Naive thymus-derived CD4-positive, alpha-beta T cell (primary cell): ENCODE data around the gene PTGES2. TPM values are rescaled to one million over a fixed set of nuclear protein-coding genes. Genes with fewer than 3 reads are reported as not detected.

Experiments
- ATAC-seq: fragments of 150-1000 bp; cut with Tn5 transposase; 2 replicates; pipeline ENCODE4 v1.10.0; 2021; ENCODE audit warnings: mild to moderate bottlenecking, moderate library complexity
- CTCF ChIA-PET: fragments of 350-600 bp; sonication (Branson Sonifier 250); formaldehyde crosslinking; loops from one replicate; lab custom pipeline; 2021; ENCODE audit warnings: antibody characterized with exemption; lab: Charles Lee
- POLR2A ChIA-PET: fragments of 350-600 bp; sonication (Branson Sonifier 250); formaldehyde crosslinking; loops from one replicate; lab custom pipeline; 2021; ENCODE audit warnings: antibody characterized with exemption, inconsistent platforms; lab: Charles Lee
- DNase-seq, 9 donors: peaks; one replicate each; pipeline versions ENCODE4 v3.0.0 to v3.0.0-alpha.2; 2020 to 2022; ENCODE audit warnings: mixed read lengths in 1 of 9
- H3K27ac ChIP-seq: one replicate; pipeline ENCODE4 v1.7.0; 2013; ENCODE audit warnings: mild to moderate bottlenecking, low read depth, low read length, moderate library complexity
- H3K27me3 ChIP-seq, 2 donors: one replicate each; pipeline ENCODE4 v1.7.0; 2013; ENCODE audit warnings: low read length in 2 of 2, mild to moderate bottlenecking in 2 of 2, moderate library complexity in 2 of 2; ENCODE audit not compliant: control insufficient read depth in 2 of 2, insufficient read depth in 2 of 2
- H3K36me3 ChIP-seq, 3 experiments: 1 replicate in 2 of 3; 2 replicates in 1 of 3; pipeline ENCODE4 v1.7.0; 2013; ENCODE audit warnings: low read length in 3 of 3, mild to moderate bottlenecking in 3 of 3, moderate library complexity in 1 of 3; ENCODE audit not compliant: insufficient read depth in 3 of 3, control insufficient read depth in 2 of 3
- H3K4me1 ChIP-seq, 2 donors: one replicate each; pipeline ENCODE4 v1.7.0; 2013; ENCODE audit warnings: low read length in 2 of 2, mild to moderate bottlenecking in 2 of 2, moderate library complexity in 1 of 2; ENCODE audit not compliant: control insufficient read depth in 2 of 2, insufficient read depth in 2 of 2
- H3K4me3 ChIP-seq: 2 replicates; pipeline ENCODE4 v1.7.0; 2013; ENCODE audit warnings: mild to moderate bottlenecking, low read length
- H3K9me3 ChIP-seq, 3 experiments: 1 replicate in 2 of 3; 2 replicates in 1 of 3; pipeline ENCODE4 v1.7.0; 2013; ENCODE audit warnings: low read length in 3 of 3; ENCODE audit not compliant: control insufficient read depth in 2 of 3
- H3K27ac Mint-ChIP-seq, 9 donors: one replicate each; pipeline ENCODE4 v1.8.0; 2020 to 2022; ENCODE audit warnings: mixed read lengths in 9 of 9, mild to moderate bottlenecking in 8 of 9, moderate library complexity in 5 of 9, inconsistent platforms in 2 of 9
- H3K27me3 Mint-ChIP-seq, 5 donors: one replicate each; pipeline ENCODE4 v1.8.0; 2021 to 2022; ENCODE audit warnings: mixed read lengths in 5 of 5, mild to moderate bottlenecking in 1 of 5
- H3K36me3 Mint-ChIP-seq, 5 donors: one replicate each; pipeline ENCODE4 v1.8.0; 2020 to 2022; ENCODE audit warnings: mixed read lengths in 5 of 5, mild to moderate bottlenecking in 3 of 5, inconsistent platforms in 1 of 5
- H3K4me1 Mint-ChIP-seq, 7 donors: one replicate each; pipeline ENCODE4 v1.8.0; 2020 to 2022; ENCODE audit warnings: mixed read lengths in 7 of 7, mild to moderate bottlenecking in 3 of 7, inconsistent platforms in 1 of 7
- H3K4me3 Mint-ChIP-seq, 10 donors: one replicate each; pipeline ENCODE4 v1.8.0; 2020 to 2022; ENCODE audit warnings: mild to moderate bottlenecking in 10 of 10, mixed read lengths in 10 of 10, moderate library complexity in 6 of 10, inconsistent platforms in 2 of 10
- H3K9me3 Mint-ChIP-seq, 11 donors: one replicate each; pipeline ENCODE4 v1.8.0; 2020 to 2022; ENCODE audit warnings: mixed read lengths in 11 of 11, mild to moderate bottlenecking in 4 of 11, inconsistent platforms in 1 of 11, moderate library complexity in 1 of 11
- intact Hi-C, 2 donors: fragments of 100-400 bp; cut with micrococcal nuclease; formaldehyde crosslinking; loops; one replicate each; pipeline ENCODE4 v1.15.1; 2023
- polyA plus RNA-seq, 2 donors: library from polyadenylated mRNA; unstranded; fragments of 300-500 nt; fragmentation: Illumina TruSeq; gene quantifications; one replicate each; pipeline ENCODE4 v1.2.3, GENCODE V29; 2021
- total RNA-seq, 6 experiments: library from RNA in 5 of 6; stranded (reverse) in 5 of 6; gene quantifications; 1 replicate in 5 of 6; 2 replicates in 1 of 6; pipeline ENCODE4 v1.2.3 and lab custom pipeline; 2021 to 2026

Gene PTGES2
- total and polyA plus RNA-seq, 7 experiments from 2014 or later = 32.3 to 70.8 (median 60.8) TPM

DNA sequence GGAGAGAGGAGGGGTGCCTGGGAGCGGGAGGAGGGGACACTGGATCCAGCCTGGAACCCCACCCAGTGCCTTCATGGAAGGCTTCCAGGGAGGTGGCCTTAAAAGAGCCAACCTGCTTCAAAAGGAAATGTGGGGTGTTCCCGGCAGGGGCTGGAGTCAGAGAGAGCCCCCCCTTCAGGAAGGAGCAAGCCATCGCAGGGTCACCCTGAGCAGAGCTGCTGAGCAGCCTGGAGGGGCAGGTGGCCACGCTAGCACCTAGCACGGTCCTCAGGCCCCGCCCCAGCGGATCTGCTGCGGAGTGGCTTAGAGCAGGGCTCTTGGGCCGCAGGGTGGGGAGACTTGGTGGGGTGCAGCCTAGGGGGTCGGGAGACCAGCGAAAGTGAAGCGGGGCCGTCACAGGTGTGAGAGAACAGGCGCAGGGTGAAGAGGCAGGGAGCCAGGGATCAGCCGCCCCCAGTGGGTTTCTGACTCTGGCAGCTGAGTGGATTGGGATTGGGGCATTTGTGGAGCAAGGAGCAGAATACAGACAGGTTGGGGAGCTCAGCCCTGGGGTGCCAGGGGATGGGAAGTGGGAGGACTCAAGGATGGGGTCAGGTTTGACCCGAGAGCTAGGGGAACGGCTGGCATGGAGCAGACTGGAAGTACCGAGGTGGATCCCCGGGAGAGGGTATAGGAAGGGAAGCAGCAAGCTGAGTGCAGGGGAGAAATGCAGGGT is 23.2 kb upstream of the PTGES2 start:
- ChIA-PET CTCF (no interaction called here), POLR2A (interaction anchor here (2.1 kb wide), 1 partner anchor 8 kb away, joined by 7 read pairs; no protein-coding TSS in a partner anchor)
- H3K36me3 ChIP-seq = no peaks in the 10 kb centered on the region
- no peak overlapping the region for H3K4me3 ChIP-seq
- Mint-ChIP-seq H3K4me1 (peaks cover 0 to 7% (median under 1%) of the 10 kb centered on the region in 7 donors), H3K27me3 (peaks cover 0 to 4% (median 0%) of the 10 kb centered on the region in 5 donors), H3K36me3 (no peaks in the 10 kb centered on the region), H3K4me3 (no peak overlapping the region), H3K27ac (peak overlapping the region in 1 of 9 donors; percentile 62), H3K9me3 (peaks cover 0 to 2% (median 0%) of the 10 kb centered on the region in 11 donors)
- H3K9me3 ChIP-seq = no peaks in the 10 kb centered on the region
- DNase-seq = no peak
- intact Hi-C loops = no loop called here
- H3K27me3 ChIP-seq = no peaks in the 10 kb centered on the region
- H3K27ac ChIP-seq = no peak overlapping the region
- no peaks in the 10 kb centered on the region for H3K4me1 ChIP-seq
- ATAC-seq = peak; percentile 53

DNA sequence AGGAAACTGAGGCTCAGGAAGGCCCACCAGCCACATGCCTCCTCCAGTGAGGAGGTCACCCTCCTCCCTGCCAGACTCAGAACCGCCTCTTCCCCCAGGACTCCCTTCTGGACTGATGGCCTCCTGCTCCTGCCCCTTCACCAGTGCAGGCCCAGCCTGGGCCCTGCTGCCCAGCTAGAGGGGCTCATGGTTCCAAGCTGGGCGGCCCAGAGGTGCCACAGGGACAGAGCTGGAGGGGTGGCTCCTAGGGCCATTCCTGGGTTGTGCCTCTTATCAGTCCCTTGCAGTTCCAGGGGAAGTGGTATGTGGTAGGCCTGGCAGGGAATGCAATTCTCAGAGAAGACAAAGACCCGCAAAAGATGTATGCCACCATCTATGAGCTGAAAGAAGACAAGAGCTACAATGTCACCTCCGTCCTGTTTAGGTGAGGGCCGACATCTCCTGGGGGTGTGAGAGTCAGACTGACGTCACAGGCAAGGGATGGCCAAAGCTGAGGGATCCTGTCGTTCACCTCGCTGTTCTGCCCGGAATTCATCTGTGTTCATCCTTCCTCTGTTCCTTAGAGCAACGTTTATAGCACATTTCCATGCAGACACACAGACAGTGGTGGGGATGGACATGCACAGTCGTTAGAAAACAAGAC is 22.5 kb upstream of the PTGES2 start:
- Mint-ChIP-seq H3K4me3 (no peak overlapping the region), H3K27me3 (peaks cover 0 to 4% (median 0%) of the 10 kb centered on the region in 5 donors), H3K27ac (peak overlapping the region in 2 of 9 donors; percentile 38 to 62), H3K36me3 (no peaks in the 10 kb centered on the region), H3K9me3 (peaks cover 0 to 2% (median 0%) of the 10 kb centered on the region in 11 donors), H3K4me1 (peaks cover 0 to 7% (median 4%) of the 10 kb centered on the region in 7 donors)
- intact Hi-C loops = no loop called here
- no peak for DNase-seq
- no peak for ATAC-seq
- Histone ChIP-seq H3K27me3 (no peaks in the 10 kb centered on the region), H3K27ac (no peak overlapping the region), H3K4me3 (no peak overlapping the region), H3K36me3 (no peaks in the 10 kb centered on the region), H3K9me3 (no peaks in the 10 kb centered on the region), H3K4me1 (no peaks in the 10 kb centered on the region)
- CTCF ChIA-PET = no interaction called here
- POLR2A ChIA-PET = no interaction called here

DNA sequence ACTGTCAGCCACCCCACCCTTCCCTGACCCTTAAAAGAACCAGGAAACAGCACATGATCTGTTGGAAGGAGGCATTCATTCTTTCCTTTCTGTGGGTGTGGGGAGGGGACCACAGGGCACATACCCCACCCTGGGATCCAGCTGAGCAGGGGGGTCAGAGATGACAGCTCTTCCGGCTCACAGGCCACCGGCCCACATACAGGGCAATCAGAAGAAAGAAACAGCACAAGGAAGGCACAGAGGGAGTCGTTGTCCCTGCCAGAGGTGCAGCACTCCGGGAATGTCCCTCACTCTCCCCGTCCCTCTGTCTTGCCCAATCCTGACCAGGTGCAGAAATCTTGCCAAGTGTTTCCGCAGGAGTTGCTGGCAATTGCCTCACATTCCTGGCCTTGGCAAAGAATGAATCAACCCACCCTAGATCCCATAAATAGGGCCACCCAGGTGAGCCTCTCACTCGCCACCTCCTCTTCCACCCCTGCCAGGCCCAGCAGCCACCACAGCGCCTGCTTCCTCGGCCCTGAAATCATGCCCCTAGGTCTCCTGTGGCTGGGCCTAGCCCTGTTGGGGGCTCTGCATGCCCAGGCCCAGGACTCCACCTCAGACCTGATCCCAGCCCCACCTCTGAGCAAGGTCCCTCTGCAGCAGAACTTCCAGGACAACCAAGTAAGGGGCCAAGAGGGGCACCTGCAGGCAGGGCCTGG is 21.6 kb upstream of the PTGES2 start, which contains the start of gene LCN2:
Gene LCN2 (plus strand): TSS at position 453 of the 701 bp plus-strand sequence. CDS start 73 bp downstream, at position 526.
- ATAC-seq = no peak
- Histone ChIP-seq H3K4me3 (no peak within 1 kb of the TSS), H3K4me1 (no peaks in the 10 kb centered on the region), H3K27ac (no peak within 1 kb of the TSS), H3K27me3 (no peaks in the 10 kb centered on the region), H3K9me3 (no peaks in the 10 kb centered on the region), H3K36me3 (no peaks in the 10 kb centered on the region)
- intact Hi-C loops = no loop called here
- H3K36me3 Mint-ChIP-seq = no peaks in the 10 kb centered on the region
- H3K27ac Mint-ChIP-seq = peak within 1 kb of the TSS in 3 of 9 donors; percentile 38 to 62 (median 40)
- peaks cover 0 to 4% (median 0%) of the 10 kb centered on the region in 5 donors for H3K27me3 Mint-ChIP-seq
- CTCF ChIA-PET = no interaction called here
- no peak for DNase-seq
- H3K4me3 Mint-ChIP-seq = no peak within 1 kb of the TSS
- POLR2A ChIA-PET = no interaction called here
- peaks cover 0 to 7% (median 4%) of the 10 kb centered on the region in 7 donors for H3K4me1 Mint-ChIP-seq
- peaks cover 0 to 2% (median 0%) of the 10 kb centered on the region in 11 donors for H3K9me3 Mint-ChIP-seq

- no peaks in the 10 kb centered on the region for H3K27me3 ChIP-seq
- no peak overlapping the region for H3K27ac ChIP-seq
- Mint-ChIP-seq H3K27ac (no peak overlapping the region), H3K4me3 (no peak overlapping the region), H3K9me3 (peaks cover 0 to 2% (median 0%) of the 10 kb centered on the region in 11 donors), H3K27me3 (peaks cover 0 to 4% (median 0%) of the 10 kb centered on the region in 5 donors), H3K4me1 (peaks cover under 1 to 9% (median 5%) of the 10 kb centered on the region in 7 donors), H3K36me3 (no peaks in the 10 kb centered on the region)
- no peaks in the 10 kb centered on the region for H3K36me3 ChIP-seq
- no peaks in the 10 kb centered on the region for H3K9me3 ChIP-seq
- ATAC-seq = no peak
- intact Hi-C loops = no loop called here
- CTCF ChIA-PET = no interaction called here
- POLR2A ChIA-PET = no interaction called here
- no peaks in the 10 kb centered on the region for H3K4me1 ChIP-seq
- no peak overlapping the region for H3K4me3 ChIP-seq
- no peak for DNase-seq
Measured at GRCh38 chr9:128148509-128149000, 21.0 kb upstream of the PTGES2 start.

DNA sequence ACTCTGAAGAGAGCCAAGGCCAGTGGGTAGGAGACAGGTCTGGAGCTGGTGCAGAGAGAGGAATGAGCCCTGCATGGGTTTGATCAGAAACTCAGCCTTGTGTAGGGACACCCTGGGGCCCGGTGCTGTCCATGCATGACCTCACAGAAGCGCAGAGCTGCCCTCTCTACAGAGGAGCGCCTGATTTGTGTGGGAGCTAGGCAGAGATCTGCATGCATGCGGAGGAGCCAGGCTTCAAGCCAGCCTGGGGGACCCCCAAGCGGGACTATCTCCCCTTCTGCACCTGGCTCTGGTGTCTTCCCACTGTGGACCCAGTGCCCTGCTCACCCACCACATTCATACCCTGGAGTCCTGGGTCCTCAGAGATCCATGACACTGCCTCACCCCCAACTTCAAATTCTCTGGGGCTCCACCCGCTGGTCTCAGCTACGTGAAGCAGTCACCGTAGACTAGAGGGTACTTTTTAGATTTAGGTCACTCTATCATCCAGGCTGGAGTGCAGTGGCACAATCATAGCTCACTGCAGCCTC is 19.1 kb upstream of the PTGES2 start:
- intact Hi-C loops = no loop called here
- ChIA-PET CTCF (no interaction called here), POLR2A (no interaction called here)
- Mint-ChIP-seq H3K9me3 (no peaks in the 10 kb centered on the region), H3K27ac (no peak overlapping the region), H3K27me3 (peaks cover 0 to 4% (median 0%) of the 10 kb centered on the region in 5 donors), H3K4me3 (no peak overlapping the region), H3K36me3 (peaks cover 0 to 4% (median 0%) of the 10 kb centered on the region in 5 donors), H3K4me1 (peaks cover 12 to 24% (median 21%) of the 10 kb centered on the region in 7 donors)
- Histone ChIP-seq H3K36me3 (no peaks in the 10 kb centered on the region), H3K27ac (no peak overlapping the region), H3K4me3 (no peak overlapping the region), H3K27me3 (no peaks in the 10 kb centered on the region), H3K9me3 (no peaks in the 10 kb centered on the region), H3K4me1 (peaks cover 0 to 13% of the 10 kb centered on the region in 2 donors)
- ATAC-seq = no peak
- DNase-seq = no peak

- H3K36me3 ChIP-seq = no peaks in the 10 kb centered on the region
- no peak overlapping the region for H3K27ac ChIP-seq
- no peaks in the 10 kb centered on the region for H3K9me3 Mint-ChIP-seq
- intact Hi-C loops = no loop called here
- H3K9me3 ChIP-seq = no peaks in the 10 kb centered on the region
- no peak overlapping the region for H3K27ac Mint-ChIP-seq
- no peak overlapping the region for H3K4me3 ChIP-seq
- DNase-seq (no peak), ATAC-seq (no peak)
- peaks cover 0 to 16% of the 10 kb centered on the region in 2 donors for H3K4me1 ChIP-seq
- peaks cover 0 to 4% (median 0%) of the 10 kb centered on the region in 5 donors for H3K36me3 Mint-ChIP-seq
- H3K4me3 Mint-ChIP-seq = no peak overlapping the region
- H3K4me1 Mint-ChIP-seq = peaks cover 12 to 25% (median 19%) of the 10 kb centered on the region in 7 donors
- POLR2A ChIA-PET = interaction anchor here (0.6 kb wide), 1 partner anchor 362 kb away, joined by 3 read pairs; no protein-coding TSS in a partner anchor
- CTCF ChIA-PET = no interaction called here
- peaks cover 0 to 3% (median 0%) of the 10 kb centered on the region in 5 donors for H3K27me3 Mint-ChIP-seq
- H3K27me3 ChIP-seq = no peaks in the 10 kb centered on the region
Measured at GRCh38 chr9:128145951-128146351, 18.4 kb upstream of the PTGES2 start.
